Hypothalamus (tissue), 51 donors: ENCODE data around the gene GZMM.
"Not testable (repeated sequence)": the region's sequence is repeated elsewhere in the genome, so short reads cannot be mapped to it uniquely, and the experiment has no call there.

Source experiments
- DNase-seq, 51 donors: peaks; one replicate each; lab custom pipeline; 2025; lab: John Stamatoyannopoulos, UW

Gene GZMM

DNA sequence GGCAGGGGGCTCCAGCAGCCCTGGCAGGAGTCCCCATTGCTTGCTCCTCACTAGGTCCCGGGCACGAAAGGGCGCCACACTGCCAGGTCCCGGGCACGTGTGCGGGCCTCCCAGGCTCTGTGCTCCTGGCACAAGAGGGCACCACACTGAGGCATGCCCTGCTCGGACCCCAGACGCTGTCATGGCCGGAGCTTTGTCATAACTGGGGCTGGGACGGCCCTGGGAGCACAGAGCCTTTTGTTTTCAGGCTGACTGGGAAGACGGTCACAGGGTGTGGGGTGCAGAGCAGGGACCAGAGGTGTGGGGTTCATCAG lies 35.9 kb downstream of the GZMM start:
- no peak for DNase-seq

DNA sequence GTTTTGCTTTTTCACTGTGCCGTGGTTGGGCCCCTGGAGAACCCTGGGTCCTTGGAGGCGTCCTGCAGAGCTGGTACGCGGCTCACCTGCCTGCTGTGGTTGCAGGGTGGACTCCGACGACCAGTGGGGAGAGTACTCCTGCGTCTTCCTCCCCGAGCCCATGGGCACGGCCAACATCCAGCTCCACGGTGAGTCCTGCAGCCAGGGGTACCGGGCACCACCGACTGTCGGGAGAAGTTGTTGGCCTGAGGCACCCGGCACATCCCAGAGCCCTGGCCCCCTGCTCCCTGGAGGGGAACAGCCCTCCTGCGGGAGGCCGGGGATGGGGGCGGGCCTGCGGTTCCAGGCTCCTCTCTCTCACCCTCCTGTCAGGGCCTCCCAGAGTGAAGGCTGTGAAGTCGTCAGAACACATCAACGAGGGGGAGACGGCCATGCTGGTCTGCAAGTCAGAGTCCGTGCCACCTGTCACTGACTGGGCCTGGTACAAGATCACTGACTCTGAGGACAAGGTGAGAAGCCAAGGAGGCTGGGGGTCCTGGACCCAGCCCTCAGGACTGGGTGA lies 36.5 kb downstream of the GZMM start:
- DNase-seq, result no peak

DNA sequence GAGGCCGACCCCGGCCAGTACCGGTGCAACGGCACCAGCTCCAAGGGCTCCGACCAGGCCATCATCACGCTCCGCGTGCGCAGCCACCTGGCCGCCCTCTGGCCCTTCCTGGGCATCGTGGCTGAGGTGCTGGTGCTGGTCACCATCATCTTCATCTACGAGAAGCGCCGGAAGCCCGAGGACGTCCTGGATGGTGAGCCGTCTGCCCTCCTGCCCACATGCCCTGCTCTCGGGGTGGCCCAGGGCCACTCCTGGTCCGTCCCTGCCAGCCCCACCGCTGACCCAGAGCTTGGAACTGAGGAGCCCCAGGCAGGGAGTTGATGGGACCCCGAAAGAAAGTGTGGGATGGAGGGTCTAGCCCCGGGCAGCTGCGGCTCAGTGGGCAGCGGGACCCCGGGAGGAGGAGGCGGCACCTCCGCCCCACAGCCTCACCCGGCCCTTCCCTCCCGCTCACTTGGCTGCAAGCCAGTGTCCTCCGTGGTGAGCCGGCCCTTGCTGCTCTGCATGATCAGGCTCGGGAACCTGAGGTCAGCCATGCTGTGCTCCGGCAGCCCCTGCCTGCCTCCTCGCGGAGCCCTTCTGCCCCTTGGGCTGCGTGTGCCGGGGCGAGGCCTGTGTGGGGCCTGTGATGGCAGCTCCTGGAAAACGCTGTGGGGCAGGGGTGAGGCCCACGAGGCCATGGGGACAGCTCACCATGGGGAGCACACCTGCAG lies 37.7 kb downstream of the GZMM start:
- no peak for DNase-seq

DNA sequence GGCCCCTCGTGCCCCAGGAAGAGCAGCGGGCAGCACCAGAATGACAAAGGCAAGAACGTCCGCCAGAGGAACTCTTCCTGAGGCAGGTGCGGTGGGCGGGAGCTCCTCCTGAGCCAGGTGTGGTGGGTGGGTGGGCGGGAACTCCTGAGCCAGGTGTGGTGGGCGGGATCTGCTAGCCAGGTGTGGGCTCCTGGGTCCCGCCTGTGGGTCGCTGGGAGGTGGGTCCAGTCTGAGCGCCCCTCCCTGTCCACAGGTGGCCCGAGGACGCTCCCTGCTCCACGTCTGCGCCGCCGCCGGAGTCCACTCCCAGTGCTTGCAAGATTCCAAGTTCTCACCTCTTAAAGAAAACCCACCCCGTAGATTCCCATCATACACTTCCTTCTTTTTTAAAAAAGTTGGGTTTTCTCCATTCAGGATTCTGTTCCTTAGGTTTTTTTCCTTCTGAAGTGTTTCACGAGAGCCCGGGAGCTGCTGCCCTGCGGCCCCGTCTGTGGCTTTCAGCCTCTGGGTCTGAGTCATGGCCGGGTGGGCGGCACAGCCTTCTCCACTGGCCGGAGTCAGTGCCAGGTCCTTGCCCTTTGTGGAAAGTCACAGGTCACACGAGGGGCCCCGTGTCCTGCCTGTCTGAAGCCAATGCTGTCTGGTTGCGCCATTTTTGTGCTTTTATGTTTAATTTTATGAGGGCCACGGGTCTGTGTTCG lies 38.8 kb downstream of the GZMM start:
- DNase-seq, result no peak

DNA sequence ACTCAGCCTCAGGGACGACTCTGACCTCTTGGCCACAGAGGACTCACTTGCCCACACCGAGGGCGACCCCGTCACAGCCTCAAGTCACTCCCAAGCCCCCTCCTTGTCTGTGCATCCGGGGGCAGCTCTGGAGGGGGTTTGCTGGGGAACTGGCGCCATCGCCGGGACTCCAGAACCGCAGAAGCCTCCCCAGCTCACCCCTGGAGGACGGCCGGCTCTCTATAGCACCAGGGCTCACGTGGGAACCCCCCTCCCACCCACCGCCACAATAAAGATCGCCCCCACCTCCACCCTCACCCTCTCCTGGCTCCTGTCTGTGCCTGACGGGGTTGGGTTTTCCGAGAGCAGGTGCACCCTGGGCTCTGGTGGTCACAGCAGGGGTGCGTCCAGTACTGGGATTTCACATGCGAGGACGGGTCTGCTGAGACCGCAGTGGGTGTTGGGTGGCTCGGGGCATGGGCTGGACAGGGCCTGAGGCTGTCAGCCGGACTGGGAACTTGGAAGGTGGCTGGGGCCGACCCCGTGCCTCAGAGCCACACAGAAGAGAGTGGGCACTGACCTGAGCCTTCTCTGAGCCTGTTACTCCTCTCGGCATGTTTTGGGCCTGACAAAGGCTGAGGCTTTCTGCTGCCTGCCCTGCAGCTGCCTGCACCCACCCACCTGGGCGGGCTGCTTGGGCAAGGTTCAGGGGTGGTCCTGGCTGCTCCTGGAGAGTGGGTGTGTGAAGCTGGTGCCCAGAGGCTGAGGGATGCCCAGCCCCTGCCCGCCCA lies 39.5 kb downstream of the GZMM start:
- no peak for DNase-seq

DNA sequence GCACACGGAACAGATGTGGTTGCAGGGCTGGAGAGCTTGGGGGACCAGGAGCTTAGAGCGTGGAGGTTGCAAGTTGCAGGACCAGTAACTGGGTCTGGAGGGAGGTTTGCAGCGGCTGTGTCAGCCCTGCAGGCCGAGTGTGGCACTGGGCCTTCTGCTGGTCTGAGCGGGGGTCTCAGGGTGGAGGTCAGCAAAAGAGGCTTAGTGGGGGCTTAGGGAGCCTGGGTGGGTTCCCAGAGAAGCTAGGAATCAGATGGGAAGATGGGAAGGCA lies 40.1 kb downstream of the GZMM start:
- DNase-seq, result no peak

DNA sequence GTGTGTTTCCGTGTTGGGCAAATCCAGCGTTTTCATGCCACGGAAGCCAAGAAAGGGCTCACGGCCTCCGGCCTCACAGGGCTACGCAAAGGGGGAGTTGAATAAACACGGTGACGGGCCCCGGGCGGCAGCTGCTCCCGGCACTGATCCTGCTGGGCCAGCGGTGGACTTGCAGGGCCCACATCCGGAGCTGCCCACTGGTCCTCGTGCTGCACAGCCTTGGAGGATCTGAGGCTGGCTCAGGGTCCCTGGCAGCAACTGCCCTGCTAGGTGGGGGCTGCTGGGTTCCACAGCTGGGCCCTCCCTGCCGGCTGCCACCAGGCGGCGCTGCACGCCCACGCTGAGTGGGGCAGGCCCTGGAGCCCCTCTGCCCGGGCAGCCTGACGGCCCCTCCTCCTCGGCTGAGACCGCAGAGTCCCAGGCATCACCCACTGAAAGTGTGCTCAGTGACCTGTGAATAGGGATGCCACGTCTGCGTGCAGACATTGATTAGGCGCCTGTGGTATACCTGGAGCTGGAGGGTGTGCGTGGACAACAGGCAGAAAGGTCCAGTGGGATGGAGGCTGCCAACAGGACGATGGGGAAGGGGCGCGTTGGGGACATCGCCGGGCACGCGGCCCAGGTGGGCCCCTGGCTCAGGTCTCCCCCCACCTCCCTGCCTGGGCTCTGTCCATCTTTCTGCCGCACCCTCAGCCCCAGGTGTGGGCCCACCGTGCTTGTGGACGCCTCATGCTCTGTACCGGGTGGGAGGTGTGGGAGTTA lies 40.6 kb downstream of the GZMM start:
- DNase-seq, result peak in 35 of 51 donors; percentile 17 to 78 (median 41)

DNA sequence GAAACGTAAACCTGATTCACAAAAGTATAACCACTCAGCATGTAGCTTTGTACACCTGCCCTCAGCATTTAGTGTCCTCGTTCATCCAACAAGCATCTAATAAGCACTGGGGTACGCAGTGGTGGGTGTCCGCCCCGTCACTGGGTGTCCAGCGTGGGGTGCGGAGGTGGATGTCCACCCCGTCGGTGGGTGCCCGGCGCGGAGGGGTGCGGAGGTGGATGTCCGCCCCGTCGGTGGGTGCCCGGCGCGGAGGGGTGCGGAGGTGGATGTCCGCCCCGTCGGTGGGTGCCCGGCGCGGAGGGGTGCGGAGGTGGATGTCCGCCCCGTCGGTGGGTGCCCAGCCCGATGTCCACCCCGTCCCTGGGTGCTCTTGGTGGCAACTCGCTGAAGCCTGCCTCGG lies 41.3 kb downstream of the GZMM start:
- not testable (repeated sequence) for DNase-seq

DNA sequence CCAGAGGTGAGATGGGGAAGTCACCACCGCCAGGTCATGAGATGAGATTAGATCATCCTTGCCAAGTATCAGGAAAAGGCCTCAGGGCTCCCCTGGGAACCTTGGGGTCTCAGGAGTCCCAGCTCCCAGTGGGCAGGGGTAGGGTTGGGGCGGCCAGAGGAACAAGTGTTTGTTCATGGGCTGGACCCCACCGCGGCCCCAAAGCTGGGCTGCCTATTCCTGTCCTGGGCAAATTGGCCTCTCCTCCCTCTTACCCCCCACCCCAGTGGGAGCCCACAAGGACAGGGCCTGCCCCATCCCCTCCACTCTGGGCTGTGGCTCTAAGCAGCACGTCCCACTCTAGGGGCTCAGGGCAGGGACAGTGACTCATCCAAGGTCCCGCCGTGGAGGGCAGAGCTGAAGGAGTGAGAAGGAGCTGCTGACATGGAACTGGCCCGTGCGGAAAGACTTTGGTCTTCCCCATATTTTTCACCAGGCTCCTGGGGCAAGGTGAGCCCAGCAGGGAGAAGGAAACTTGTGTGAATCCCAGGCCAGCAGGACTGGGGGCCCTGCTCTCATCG lies 41.8 kb downstream of the GZMM start:
- no peak for DNase-seq

DNA sequence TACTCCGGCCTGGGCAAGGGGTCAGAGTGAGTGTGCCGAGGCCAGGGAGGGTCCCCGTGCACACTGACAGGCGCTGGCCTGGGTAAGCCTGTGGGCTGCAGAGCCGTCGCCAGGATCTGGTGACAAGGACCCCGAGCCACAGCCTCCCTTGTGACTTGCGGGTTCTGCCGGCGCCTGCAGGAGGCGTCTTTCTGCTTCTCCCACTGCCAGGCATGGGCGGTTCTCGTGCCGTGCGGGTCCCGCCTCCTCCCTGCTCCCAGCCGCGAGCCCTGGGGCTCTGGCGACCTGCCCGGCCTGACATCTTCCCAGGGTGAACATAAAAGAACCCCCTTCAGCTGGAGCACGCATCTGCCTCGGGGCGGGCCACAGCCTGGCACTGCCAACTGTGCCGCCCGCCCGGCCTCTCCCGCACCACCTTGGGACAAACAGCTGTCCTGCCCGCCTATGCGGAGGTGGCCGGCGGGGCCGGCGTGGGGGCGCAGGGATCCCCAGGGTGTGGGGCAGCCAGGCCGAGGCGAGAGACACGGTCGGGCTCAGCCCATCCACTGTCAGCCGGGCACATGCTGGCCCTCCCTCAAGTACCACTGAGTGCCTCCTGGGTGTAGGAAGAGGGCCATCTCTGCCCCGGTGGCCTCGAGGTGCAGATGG lies 44.4 kb downstream of the GZMM start:
- DNase-seq, result peak; percentile 18 to 95 (median 81)

DNA sequence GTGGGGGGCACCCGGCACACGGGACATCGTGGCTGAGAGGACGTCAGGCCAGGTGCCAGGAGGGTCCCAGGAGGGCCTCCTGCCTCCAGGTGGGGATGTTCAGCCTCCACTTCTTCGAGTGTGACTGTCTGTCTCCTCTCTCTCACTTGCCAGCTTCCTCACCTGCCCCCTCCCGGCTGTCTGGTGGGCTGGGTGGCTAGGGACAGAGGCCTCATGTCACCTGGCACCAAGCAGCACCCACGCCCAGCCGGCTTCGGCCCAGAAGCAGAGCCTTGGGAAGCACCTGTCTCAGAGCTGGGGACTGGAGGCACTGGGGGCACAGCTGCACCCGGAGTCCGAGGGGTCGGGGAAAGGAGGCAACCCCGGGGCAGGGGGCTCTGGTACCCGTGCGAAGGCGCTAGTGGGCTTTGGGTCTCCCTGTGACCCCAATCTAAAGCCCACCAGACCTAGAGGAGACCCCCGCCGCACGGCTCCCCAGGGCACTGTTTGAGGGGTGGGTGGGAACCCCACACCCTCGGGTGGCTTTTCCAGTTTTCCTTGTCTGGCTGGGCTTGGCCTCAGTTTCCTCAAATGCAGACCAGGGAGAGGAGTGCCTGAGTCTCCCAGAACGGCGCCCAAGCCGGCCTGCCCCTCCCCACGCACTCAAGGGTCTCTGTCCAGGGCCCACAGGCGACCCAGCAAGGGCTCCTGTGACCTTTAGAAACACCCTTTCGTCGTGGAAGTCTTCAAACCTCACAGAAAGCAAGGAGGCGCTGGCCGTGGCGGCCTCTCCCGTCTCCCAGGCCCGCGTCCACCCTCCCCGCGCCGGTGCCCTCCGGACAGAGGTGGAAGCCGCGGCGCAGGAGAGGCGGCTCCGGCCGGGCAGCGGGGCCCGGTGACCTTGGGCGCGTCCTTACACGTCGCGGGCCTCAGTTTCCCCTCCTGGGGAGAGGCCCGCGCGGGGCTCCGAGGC lies 45.2 kb downstream of the GZMM start:
- DNase-seq, result peak in 9 of 51 donors; percentile 29 to 60 (median 47)

DNA sequence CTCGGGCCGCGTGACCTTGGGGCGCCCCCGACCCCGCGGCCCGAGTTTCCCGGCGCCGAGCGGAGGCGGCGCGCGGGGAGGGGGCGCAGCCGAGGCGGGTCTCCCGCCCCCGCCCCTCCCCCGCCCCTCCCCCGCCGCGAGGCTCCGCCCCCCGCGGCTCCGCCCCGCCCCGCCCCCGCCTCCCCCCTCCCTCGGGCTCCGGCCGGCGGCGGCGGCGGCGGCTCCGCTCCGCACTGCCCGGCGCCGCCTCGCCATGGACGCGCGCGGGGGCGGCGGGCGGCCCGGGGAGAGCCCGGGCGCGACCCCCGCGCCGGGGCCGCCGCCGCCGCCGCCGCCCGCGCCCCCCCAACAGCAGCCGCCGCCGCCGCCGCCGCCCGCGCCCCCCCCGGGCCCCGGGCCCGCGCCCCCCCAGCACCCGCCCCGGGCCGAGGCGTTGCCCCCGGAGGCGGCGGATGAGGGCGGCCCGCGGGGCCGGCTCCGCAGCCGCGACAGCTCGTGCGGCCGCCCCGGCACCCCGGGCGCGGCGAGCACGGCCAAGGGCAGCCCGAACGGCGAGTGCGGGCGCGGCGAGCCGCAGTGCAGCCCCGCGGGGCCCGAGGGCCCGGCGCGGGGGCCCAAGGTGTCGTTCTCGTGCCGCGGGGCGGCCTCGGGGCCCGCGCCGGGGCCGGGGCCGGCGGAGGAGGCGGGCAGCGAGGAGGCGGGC lies 46.0 kb downstream of the GZMM start, which contains the start of gene HCN2:
Gene HCN2 (plus strand): TSS at position 189 of the 703 bp plus-strand sequence. CDS start 65 bp downstream, at position 254.
- DNase-seq, result peak in 2 of 51 donors; percentile 48 to 54

DNA sequence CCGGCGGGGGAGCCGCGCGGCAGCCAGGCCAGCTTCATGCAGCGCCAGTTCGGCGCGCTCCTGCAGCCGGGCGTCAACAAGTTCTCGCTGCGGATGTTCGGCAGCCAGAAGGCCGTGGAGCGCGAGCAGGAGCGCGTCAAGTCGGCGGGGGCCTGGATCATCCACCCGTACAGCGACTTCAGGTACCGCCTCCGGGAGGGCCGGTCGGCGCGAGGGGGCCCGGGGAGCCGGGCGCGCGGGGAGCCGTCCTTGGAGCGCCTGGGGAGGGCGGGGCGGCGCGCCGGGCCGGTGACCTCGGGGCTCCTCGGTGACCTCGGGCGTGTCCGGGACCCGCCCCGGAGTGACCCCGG lies 46.5 kb downstream of the GZMM start:
- peak in 2 of 51 donors; percentile 17 to 20 for DNase-seq

DNA sequence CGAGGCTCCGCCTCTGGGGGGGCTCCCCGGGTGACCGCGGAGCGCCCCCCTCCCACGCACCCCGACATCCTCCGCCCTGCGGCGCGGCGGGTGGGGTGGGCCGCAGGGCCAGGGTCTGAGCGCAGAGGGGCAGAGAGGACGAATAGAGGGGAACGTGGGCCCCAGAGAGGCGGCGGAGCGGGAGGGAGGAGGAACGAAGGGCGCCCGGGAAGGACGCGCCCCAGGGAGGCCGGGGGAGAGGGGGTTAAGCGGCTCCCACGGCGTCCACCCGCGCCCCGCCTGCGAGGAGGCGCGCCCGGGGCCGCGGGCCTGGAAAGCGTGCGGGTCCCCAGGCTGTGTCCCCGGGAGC lies 46.9 kb downstream of the GZMM start:
- DNase-seq, result no peak

DNA sequence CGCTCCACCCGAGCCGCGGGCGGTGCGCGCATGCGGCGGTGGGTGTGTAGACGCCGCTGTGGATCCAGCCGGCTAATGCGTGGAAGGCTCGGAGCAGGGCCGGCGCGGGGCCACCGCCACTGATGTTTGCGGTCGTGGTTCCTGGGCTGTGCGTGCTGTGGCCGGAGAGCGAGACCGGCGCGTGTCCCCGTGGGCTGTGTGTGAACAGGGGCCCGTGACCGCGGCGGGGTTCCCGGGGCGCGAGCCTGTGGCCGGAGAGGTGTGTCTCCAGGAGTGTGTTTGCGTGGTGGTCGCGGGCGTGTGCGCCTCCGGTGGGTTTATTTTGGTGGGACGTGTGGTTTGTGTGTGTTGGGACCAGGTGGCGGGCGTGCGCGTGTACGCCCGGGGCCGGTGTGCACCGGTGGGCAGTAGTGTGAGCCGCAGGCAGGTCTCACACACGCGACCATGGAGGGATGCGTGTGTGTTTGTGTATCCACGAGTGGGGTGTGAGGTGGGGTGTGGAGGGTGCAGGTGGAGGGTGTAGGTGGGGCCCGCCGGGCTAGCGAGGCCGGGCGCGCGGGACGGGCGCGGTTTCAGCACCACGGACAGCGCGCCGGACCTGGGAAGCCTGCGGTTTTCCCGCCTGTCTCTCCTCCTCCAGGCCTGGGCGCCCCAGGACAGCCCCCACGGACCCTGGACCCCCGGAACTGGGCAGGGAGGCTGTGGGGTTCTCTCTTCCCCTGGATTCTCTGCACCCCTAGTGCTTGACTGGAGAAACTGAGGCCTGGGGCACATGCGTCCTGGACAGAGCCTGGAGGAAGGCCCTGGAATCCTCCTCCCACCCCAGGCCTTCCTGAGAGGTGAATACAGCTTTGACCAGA lies 47.5 kb downstream of the GZMM start:
- peak in 7 of 51 donors; percentile 12 to 52 (median 30) for DNase-seq

DNA sequence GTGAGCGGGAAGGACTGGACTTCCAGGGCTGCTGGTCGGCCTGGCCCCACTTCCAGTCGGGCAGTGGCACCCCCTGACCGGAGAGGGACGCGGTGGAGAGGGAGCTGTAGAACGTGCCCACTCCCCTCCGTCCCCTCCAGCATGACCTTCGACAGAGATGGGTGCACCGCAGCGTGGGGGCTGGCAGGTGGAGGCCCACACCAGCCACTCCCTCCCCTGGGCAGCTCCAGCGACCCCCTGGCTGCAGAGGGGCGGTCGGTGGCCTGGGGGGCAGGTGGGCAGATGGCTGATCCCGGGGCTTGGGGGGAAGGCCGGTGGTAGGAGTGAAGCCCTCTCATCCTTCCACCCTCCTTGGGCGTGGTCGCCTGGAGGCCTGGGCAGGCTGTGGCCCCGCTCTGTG lies 48.2 kb downstream of the GZMM start:
- DNase-seq, result no peak

DNA sequence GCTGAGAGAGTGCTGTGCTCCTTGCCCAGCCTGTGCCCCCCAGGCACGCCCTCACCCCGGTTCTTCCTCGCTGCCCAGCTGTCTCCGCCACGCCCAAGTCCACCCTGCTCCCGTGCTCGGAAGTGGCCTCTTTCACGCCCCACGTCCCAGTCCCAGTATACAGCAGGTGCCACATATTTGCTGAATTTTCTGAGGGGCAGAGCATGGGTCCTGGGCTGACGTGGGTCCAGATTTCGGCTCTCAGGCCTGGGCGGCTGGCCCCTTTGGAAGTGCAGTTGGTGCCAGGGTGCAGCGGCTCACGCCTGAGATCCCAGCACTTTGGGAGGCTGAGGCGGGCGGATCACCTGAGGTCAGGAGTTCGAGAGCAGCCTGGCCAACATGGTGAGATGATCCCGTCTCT lies 49.2 kb downstream of the GZMM start:
- no peak for DNase-seq
